HG02870 (cell line): ENCODE results near the gene RETREG1.
"Not testable (repeated sequence)": the region's sequence is repeated elsewhere in the genome, so short reads cannot be mapped to it uniquely, and the experiment has no call there.

Source experiments
- ATAC-seq: cut with Tn5 transposase; IDR thresholded peaks from one replicate; pipeline ENCODE4 v1.9.1; 2021; ENCODE audit warnings: mild to moderate bottlenecking, moderate library complexity; ENCODE audit not compliant: unreplicated experiment

RETREG1 gene

DNA sequence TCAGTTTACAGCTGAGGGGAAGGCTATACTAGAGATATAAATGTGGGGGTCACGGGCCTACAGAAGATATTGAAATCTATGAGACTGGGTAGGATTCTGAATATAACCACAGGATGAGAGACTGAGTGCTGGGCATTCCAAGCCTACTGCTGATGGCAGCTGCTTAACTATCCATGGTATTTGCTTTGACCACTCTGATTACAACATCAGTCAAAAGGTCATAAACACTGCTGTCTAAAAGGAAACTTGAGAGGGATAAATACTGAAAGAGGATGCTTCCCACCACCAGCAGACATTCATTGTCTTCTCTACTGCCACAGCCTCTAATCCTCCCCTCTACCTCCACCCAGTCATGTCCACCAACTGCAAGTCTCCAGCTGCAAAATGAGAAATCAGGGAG is 155.0 kb downstream of the RETREG1 start:
- no peak for ATAC-seq

GRCh38 chr5:16461026-16461425 is 155.8 kb downstream of the RETREG1 start:
- ATAC-seq: no peak

- no peak for ATAC-seq
These were observed 157.3 kb downstream of the RETREG1 start for GRCh38 chr5:16459451-16459850.

- ATAC-seq: no peak
These were observed 158.9 kb downstream of the RETREG1 start for GRCh38 chr5:16457853-16458252.

- no peak for ATAC-seq
These were observed 159.3 kb downstream of the RETREG1 start for GRCh38 chr5:16457451-16457850.

DNA sequence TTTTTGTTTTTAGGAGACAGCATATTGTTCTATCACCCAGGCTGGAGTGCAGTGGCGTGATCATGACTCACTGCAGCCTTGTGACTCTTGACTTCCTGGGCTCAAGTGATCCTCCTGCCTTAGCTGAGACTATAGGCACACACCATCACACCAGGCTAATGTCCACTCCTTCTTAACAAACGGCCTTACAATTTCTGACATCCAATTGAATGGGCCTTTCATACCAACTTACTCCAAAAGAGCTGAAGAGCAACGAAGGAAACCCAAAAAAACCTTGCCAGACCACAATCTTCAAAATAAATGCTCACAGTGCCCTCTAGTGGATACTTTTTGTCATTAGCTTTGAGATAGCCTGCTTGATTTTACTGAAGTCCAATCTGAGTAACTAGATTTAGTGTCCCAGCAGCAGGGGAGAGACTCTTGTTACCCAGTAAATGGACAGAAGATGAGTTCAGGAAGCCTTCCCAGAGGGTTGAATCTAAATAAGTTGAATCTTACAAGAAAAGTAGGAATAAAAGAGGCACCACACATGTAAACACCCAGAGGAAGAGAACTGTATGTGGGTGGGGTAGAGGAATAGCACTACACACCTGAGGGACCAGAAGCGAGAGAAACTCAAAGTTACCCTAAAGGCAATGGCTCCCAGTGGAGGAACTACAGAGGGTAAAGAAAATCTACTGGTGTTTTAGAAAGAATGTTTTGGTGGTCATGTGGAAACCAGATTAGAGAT is 160.5 kb downstream of the RETREG1 start:
- peak; percentile 61 for ATAC-seq

DNA sequence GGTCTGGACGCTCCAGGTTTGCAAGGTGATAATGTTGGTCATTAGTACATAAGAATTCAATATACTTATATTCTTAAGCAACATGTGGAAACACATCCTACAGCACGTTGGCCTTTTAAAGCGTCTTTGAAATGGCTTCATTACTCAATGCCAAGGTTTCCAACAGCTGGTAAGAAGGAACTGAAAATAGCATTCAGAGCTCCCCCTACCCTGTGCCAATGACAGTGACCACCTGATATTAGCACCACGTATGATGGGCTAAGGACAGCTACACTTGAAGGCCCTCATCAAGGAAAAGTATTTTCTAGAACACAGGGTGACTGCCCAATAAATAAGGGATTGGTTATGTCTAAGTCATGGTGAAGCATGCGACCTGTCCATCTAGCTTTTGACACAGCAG is 161.1 kb downstream of the RETREG1 start:
- ATAC-seq: no peak

DNA sequence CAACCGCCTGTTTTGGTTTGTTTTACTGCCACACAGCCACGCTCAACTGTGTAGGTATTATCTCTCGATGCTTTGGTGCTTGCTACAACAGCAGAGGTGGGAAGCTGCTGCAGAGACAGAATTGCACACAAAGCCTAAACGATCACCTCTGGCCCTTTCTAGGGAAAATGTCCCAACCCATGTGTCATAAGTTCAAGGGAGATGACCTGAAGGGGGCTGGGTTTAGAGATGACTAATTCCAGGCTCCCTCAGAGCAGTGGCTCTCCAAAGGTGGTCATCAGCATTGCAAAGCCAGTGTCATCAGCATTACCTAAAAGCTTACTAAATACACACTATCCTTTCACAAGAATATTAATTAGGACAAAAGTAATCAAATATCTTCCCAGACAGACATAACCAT is 162.1 kb downstream of the RETREG1 start:
- no peak for ATAC-seq

DNA sequence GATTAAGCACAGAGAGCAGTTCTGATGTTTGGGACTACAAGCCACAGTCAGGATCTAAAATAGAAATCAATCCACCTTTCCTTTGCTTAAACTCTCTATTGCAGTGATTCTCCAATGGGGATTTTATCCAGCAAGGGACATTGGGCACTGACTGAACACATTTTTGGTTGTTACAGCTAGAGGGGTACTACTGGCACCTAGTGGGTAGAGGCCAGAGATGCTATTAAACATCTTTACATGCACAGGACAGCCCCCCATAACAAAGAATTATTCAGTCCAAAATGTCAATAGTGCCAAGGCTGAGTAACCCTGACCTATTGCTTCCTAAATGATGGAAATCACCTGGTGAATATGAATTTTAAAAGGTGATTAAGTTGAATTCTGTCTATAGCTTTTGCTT is 163.2 kb downstream of the RETREG1 start:
- no peak for ATAC-seq

DNA sequence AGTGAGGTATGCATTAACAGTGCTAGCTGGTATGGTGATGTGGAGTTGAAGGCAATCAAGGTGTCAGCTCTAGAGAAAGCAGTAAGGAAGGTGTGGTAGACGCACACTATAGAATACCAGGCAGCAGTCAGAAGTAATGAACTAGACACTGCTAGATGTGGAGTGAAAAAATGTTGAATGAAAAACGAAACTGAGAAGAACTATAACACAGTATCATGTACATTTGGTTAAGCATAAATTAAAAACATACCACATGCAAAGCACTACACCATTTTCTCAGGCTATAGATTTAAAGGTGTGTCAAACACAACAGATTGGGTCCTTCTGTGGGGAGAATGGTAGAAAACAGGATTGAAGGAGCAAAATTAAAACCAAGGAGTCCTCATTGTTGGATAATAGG is 166.6 kb downstream of the RETREG1 start:
- ATAC-seq: peak; percentile 75

DNA sequence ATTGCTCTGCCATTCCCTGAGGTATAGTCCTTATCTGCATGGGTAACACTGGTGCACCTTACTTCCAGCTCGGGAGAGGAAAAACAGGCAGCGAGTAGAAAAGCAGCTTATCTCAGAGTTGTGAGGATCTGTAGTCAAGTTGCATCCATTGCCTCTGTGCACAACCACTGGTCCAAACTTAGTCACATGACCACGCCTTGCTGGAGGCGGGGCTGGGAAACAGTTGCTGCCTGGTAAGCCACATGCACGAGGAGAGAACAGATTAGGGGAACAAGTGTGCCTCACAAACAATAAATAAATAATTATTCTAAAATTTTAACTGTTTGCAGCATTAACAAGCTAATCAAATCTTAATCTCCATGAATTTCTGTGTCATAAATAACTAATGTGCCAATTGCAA is 169.8 kb downstream of the RETREG1 start:
- no peak for ATAC-seq

DNA sequence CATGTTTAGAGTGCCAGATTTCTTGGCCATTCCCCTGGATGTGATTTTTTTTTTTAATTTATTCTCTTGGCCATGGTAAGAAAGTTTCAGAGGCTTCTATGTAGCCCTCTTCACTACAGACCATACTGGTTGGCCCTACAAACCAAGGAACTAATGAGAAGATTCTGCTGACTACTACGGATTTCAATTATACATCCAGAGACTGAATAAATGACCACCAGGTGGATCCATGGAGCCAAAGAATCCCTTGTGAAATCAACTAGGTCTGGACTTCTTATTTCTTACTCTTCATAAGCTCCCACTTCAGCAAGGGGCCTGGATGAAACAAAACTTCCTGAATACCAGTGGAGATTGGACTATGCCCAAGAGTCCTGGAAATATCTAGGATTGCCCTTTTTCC is 178.8 kb downstream of the RETREG1 start:
- ATAC-seq: no peak

DNA sequence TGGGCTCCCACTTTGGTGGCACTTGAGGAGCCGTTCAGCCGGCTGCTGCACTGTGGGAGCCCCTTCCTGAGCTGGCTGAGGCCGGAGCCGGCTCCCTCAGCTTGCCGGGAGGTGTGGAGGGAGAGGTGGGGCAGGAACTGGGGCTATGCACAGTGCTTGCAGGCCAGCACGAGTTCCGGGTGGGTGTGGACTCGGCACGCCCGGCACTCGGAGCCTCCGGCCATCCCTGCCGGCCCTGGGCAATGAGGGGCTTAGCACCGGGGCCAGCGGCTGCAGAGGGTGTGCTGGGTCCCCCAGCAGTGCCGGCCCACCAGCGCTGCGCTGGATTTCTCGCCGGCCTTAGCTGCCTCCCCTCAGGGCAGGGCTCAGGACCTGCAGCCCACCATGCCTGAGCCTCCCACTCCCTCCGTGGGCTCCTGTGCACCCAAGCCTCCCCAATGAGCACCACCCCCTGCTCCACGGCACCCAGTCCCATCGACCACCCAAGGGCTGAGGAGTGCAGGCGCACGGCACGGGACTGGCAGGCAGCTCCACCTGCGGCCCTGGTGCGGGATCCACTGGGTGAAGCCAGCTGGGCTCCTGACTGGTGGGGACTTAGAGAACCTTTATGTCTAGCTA is 180.6 kb downstream of the RETREG1 start:
- ATAC-seq: not testable (repeated sequence)

DNA sequence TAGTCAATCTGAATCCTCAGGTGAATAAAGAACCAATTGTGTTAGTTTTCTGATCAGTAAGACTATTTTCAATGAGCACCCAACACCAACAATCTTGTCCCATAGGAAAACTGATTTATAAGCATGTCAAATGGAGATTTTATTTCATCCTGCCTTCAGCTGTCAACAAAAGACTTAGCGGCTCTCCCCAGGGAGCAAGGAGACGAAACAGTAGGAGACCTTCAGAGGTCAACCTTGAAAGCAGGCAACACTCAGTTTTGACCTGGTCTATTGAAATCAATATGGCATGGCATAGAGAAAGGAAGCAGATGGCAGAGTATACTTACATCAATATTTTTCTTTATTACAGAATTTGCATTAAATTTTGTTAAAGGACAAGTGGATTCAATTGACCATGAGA is 185.3 kb downstream of the RETREG1 start:
- no peak for ATAC-seq

DNA sequence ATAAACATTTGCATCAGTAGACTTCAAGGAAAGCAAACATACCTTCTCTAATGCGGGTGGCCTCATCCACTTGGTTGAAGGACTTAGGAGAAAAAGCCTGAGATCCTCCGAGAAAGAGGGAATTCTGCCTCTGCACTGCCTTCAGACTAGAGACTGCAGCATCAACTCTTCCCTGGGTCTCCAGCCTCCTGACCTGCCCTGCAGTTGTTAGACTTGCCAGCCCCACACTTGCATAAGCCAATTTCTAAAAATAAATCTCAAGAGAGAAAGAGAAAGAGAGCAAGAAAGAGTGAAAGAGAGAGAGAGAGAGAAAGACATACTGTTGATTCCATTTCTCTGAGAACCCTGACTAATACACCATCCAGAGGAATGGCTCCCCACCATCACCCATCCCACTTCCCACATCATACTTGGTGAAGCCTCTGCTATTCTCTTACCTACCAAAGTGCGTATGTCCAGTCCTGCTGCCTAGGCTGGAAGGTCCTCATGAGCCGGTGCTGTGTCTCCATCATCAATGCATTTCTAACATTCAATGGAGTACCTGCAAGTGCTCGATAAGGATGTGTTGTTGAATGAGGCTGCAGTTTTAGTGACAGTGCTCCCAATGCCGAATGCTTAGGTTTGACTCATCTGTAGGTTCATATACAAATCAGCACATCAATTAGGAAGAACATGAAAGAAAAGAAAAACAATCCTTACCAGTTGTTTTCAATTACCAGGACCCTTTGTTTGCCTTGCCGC is 186.3 kb downstream of the RETREG1 start:
- ATAC-seq: no peak

- ATAC-seq: no peak
These were observed 188.4 kb downstream of the RETREG1 start for GRCh38 chr5:16428359-16428758.

DNA sequence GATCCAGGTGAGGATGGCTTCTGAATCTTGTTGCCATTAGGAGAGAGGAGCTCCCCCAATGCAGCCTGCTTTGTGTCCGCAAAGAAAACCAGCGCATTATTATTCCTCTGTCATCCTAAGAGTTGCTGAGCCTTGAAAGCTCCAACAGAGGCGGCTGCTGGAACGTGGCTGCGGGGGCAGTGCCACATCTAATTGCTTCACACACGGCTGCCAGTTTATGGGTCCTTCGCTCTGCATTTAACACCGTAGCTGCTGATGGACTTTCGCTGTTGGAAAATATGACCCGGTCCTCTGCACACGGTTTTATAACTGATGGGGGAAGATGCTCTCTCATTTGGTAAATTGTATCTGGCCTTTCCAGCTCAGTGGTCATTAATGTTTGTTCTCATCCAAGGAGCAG is 189.2 kb downstream of the RETREG1 start:
- no peak for ATAC-seq
